ENCODE data around the gene MAGEC1.
"Not testable (repeated sequence)": the region's sequence is repeated elsewhere in the genome, so short reads cannot be mapped to it uniquely, and the experiment has no call there.

The MAGEC1 gene, protein sequence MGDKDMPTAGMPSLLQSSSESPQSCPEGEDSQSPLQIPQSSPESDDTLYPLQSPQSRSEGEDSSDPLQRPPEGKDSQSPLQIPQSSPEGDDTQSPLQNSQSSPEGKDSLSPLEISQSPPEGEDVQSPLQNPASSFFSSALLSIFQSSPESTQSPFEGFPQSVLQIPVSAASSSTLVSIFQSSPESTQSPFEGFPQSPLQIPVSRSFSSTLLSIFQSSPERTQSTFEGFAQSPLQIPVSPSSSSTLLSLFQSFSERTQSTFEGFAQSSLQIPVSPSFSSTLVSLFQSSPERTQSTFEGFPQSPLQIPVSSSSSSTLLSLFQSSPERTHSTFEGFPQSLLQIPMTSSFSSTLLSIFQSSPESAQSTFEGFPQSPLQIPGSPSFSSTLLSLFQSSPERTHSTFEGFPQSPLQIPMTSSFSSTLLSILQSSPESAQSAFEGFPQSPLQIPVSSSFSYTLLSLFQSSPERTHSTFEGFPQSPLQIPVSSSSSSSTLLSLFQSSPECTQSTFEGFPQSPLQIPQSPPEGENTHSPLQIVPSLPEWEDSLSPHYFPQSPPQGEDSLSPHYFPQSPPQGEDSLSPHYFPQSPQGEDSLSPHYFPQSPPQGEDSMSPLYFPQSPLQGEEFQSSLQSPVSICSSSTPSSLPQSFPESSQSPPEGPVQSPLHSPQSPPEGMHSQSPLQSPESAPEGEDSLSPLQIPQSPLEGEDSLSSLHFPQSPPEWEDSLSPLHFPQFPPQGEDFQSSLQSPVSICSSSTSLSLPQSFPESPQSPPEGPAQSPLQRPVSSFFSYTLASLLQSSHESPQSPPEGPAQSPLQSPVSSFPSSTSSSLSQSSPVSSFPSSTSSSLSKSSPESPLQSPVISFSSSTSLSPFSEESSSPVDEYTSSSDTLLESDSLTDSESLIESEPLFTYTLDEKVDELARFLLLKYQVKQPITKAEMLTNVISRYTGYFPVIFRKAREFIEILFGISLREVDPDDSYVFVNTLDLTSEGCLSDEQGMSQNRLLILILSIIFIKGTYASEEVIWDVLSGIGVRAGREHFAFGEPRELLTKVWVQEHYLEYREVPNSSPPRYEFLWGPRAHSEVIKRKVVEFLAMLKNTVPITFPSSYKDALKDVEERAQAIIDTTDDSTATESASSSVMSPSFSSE

GRCh38 chrX:141903400-141904155 is at the start of gene MAGEC1:
TSS of gene MAGEC1 (plus strand) at chrX:141903894. CDS start at chrX:141905073, 1,179 bp downstream.
- DNase-seq, result no peak

GRCh38 chrX:141857479-141857878 is 46.2 kb upstream of the MAGEC1 start:
- no peak for DNase-seq

- DNase-seq, result no peak
Observed at GRCh38 chrX:141879616-141880015, 24.1 kb upstream of the MAGEC1 start.

GRCh38 chrX:141888811-141889210 is 14.9 kb upstream of the MAGEC1 start:
- DNase-seq, result not testable (repeated sequence)

DNA sequence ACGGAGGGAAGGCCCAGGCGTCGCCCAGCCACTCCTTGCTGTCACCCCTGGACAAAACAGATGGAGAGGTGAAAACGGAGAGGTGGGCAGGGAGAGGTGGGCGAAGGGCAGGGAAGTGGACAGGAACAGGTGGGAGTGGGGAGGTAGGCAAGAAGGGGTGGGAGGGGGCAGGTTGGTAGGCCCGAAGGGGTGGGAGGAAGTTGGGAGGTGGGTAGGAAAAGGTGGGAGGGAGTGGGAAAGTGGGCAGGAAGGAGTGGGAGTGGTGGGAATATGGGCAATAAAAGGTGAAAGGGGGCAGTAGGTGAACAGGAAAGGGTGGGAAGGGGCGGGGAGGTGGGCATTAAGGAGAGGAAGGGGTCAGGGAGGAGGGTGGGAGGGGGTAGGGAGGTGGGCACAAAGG is 9.0 kb upstream of the MAGEC1 start:
- DNase-seq, result no peak

DNA sequence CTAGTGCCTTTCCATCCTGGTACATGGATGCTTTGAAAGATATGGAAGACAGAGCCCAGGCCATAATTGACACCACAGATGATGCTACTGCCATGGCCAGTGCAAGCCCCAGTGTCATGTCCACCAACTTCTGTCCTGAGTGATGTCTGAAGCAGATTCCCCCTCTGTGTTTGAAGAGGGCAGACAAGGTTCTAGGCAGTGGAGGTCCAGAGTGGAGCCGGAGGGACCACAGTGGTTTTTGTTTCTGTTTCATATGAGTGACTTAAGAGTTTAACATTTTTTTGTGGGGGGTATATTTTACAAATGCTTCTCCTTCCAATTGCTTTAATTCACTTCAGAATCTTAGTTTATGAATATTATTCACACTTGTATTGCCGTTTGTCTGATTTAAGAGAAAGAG is 6.0 kb upstream of the MAGEC1 start:
- DNase-seq, result no peak

GRCh38 chrX:141902366-141902765 is 1.3 kb upstream of the MAGEC1 start:
- DNase-seq, result no peak

- DNase-seq, result no peak
Observed at GRCh38 chrX:141904262-141904661, 568 bp downstream of the MAGEC1 start.

DNA sequence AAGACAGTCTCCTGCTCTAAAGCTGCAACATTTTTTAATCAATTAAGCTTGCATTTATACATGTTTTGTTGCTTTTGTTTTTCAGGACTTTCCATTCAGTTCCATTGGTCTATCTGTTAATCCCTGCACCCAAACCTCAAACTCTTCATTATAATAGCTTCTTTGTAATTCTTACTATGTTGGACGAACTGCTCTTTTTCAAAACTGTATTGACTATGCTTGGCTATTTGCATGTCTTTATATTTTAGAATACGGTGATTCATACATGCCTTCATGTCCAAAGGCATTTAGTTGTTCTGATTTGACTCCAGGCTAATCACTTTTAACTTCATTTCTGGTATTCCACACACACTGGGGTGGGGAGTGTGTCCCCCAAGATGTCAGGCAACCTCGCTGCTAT is 14.1 kb downstream of the MAGEC1 start:
- no peak for DNase-seq

DNA sequence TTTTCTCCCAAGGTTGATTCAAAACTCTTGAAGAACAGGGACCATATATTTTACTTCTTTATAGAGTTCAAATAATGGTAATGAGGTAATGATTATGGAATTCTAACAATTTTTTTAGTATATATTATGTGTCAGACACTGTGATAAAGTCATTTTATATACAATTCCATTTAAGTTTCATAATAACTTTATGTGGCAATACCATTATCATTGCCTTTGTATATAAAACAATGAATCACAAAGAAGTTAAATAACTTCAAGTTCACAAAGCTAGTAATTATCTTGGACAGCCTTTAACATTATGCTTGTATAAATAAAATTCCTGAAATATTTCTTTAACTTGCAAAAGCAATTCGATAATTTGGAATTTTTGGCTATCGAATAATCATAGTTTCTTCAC is 20.6 kb downstream of the MAGEC1 start:
- DNase-seq, result no peak

DNA sequence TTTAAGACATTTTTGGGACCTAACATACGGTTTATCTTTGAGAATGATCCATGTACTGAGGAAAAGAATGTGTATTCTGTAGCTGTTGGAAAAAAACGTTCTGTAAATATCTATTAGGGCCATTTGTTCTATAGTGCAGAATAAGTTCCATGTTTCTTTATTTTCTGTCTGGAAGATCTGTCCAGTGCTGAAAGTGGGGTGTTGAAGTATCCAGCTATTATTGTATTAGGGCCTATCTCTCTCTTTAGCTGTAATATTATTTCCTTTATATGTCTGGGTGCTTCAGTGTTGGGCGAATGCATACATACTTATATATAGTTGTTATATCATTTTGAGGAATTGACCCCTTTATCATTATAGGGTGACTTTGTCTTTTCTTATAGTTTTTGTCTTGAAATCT is 24.7 kb downstream of the MAGEC1 start:
- no peak for DNase-seq

GRCh38 chrX:141934059-141934641 is 30.5 kb downstream of the MAGEC1 start:
- DNase-seq, result no peak

- no peak for DNase-seq
Observed at GRCh38 chrX:141935645-141936044, 32.0 kb downstream of the MAGEC1 start.

GRCh38 chrX:141936080-141936479 is 32.4 kb downstream of the MAGEC1 start:
- DNase-seq, result no peak

GRCh38 chrX:141941234-141941633 is 37.5 kb downstream of the MAGEC1 start:
- no peak for DNase-seq

DNA sequence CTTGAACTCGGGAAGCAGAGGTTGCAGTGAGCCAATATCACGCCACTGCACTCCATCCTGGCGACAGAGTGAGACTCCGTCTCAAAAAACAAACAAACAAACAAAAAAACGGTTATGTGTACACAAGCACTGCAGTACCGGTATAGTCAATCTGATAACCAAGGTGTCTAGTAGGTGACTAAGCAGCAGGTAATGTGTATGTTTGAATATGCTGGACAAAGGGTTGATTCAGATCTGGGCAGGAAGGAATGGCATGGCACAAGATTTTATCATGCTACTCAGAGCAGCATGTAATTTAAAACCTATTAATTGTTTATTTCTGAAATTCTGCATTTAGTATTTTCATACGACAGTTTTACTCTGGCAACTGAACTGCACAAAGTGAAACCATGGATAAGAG is 41.7 kb downstream of the MAGEC1 start:
- no peak for DNase-seq

GRCh38 chrX:141947350-141947749 is 43.7 kb downstream of the MAGEC1 start:
- DNase-seq, result no peak

DNA sequence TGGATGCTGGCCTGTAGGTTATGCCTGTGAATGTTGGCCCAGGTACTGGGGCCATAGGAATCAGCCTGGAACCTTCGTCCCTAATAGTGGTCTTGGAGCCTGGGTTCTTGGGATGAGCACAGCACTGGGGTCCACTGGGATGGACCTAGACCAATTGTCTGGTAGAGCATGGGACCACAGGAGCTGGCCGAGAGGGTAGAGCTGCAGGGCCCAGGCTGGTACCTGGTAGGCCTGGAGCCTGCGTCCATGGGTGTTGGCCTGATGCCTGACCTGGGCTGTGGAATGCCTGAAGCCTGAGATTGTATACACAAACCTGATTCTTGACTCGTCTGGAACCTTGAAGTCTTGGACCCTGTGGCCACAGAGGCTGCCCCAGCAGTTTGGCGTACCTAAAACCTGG is 48.9 kb downstream of the MAGEC1 start:
- no peak for DNase-seq

DNA sequence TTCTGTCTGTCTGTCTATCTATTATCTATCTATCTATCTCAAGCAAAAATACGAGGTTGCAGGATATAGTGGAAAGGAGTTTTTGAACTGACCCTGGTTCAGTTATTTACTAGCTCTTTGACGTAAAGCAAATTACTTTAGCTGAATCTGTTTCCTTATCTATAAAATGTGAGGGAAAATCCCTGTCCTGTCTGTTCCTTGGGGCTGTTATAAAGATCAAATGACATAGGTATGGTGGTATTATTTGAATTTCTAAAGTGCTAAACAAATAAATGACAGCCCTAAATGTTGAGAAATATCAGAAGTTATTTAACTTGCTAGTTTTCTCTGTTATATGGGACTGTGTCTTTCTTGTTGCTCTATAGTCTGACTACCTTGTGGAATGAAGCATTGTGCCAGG is 55.0 kb downstream of the MAGEC1 start:
- no peak for DNase-seq

Data from activated CD8-positive, alpha-beta memory T cell treated with anti-CD3 and anti-CD28 coated beads, Interleukin-2, amount 50 U/mL, for 4 hours (primary cell).